Mucosa of descending colon (tissue), 3 donors: Measurements from ENCODE around the gene XAF1. TPM values are rescaled to one million over a fixed set of nuclear protein-coding genes. Genes with fewer than 3 reads are reported as not detected.

Experiments
- ATAC-seq: fragments of 200-7000 bp; cut with Tn5 transposase; one replicate; pipeline ENCODE4 v1.9.1; 2020; ENCODE audit warnings: mild to moderate bottlenecking, moderate library complexity
- DNase-seq, 3 donors: peaks; one replicate each; pipeline ENCODE4 v3.0.0-alpha.2; 2020
- H3K36me3 ChIP-seq: fragments of 200-600 bp; one replicate; pipeline ENCODE4 v1.8.0; 2021; ENCODE audit warnings: low read depth, mild to moderate bottlenecking
- H3K4me1 ChIP-seq: fragments of 200-600 bp; one replicate; pipeline ENCODE4 v1.8.0; 2021; ENCODE audit warnings: low read depth, mild to moderate bottlenecking
- H3K4me3 ChIP-seq: fragments of 200-600 bp; one replicate; pipeline ENCODE4 v1.8.0; 2021; ENCODE audit warnings: mild to moderate bottlenecking
- H3K9me3 ChIP-seq: fragments of 200-600 bp; one replicate; pipeline ENCODE4 v1.8.0; 2021; ENCODE audit warnings: mild to moderate bottlenecking
- intact Hi-C, 2 donors: fragments of 100-400 bp; cut with DNase I in 1 of 2; cut with micrococcal nuclease in 1 of 2; formaldehyde crosslinking; loops; one replicate each; pipeline versions ENCODE4 v1.11.0 to v1.11.1; 2022; cut with DNase I, micrococcal nuclease
- total RNA-seq, 3 donors: library from RNA; stranded (reverse); fragmentation: NEBNext Ultra II Directional in 2 of 3; extraction: Animal tissue kit (Norgen Biotek cat#: 25700) in 2 of 3; gene quantifications; one replicate each; pipeline versions ENCODE4 v1.2.1 to v1.2.4, GENCODE V29; 2021 to 2023
- TF ChIP-seq, protein P1 (sequence below): fragments of 200-600 bp; IDR thresholded peaks from one replicate; pipeline ENCODE4 v1.8.0; 2022; ENCODE audit warnings: antibody characterized with exemption, mild to moderate bottlenecking
- donor health status: DM: no; HTN: no; CAD: no; lungs with moderate emphysema.
- donor health status: DM: no; HTN: no; CAD: no.
- donor health status: DM: no; HTN: yes; CAD: no.

The XAF1 gene
- total RNA-seq, 3 donors from 2014 or later = 15.7 to 37.4 (median 25.4) TPM

DNA sequence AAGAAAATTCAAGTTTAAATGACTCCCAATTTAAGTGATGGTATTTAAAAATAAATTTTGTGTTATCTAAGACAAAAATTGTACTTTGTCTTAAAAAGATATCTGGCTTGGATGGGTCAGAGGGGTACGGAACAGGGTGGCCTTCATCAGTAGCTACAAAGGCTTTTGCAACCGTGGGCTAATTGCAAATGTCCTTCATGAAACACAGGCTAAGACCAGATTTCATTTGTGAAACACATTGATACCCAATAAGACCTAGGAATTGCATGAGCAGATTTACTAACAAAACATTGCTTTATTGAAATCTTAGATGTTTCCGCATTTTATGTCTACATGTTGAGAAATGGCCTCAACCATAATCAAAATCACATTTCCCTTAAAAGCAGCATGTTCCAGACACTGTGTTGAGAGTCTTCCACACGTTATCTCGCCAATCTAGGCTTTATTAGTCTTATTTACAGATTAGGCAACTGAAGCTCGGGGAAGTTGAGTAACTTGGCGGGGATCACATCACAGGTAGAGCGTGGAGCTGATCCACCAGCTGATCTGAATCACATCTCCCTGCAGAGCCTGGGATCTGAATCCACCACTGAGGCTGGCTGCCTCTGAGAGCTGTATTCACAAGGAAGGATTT lies 42.0 kb downstream of the XAF1 start:
- H3K9me3 ChIP-seq = no peaks in the 10 kb centered on the region
- ATAC-seq (no peak), DNase-seq (no peak)
- no peaks in the 10 kb centered on the region for H3K36me3 ChIP-seq
- H3K4me1 ChIP-seq = no peaks in the 10 kb centered on the region
- intact Hi-C loops = no loop called here
- H3K4me3 ChIP-seq = no peak overlapping the region
- TF ChIP-seq, protein P1, sequence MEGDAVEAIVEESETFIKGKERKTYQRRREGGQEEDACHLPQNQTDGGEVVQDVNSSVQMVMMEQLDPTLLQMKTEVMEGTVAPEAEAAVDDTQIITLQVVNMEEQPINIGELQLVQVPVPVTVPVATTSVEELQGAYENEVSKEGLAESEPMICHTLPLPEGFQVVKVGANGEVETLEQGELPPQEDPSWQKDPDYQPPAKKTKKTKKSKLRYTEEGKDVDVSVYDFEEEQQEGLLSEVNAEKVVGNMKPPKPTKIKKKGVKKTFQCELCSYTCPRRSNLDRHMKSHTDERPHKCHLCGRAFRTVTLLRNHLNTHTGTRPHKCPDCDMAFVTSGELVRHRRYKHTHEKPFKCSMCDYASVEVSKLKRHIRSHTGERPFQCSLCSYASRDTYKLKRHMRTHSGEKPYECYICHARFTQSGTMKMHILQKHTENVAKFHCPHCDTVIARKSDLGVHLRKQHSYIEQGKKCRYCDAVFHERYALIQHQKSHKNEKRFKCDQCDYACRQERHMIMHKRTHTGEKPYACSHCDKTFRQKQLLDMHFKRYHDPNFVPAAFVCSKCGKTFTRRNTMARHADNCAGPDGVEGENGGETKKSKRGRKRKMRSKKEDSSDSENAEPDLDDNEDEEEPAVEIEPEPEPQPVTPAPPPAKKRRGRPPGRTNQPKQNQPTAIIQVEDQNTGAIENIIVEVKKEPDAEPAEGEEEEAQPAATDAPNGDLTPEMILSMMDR = no peak

DNA sequence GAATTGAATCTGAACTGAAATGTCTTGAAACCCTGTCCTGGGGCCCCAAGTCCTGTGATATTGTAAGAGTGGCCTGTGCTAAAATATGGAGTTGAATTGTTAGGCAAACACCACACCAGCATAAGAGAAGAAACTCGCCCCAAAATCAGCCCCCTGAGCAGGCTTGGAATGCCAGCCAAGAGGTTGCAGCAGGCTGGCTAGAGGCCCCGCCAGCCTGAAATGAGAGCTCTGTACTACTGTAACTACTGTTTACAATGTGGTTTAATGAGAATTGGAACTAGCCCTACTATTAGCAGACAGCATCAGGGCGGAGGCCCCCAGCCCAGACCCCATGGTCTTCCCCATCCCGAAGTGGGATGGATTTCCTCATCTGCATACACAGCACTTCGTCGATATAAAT lies 43.9 kb downstream of the XAF1 start:
- ATAC-seq = no peak
- DNase-seq = no peak
- H3K4me3 ChIP-seq = no peak overlapping the region
- intact Hi-C loops = no loop called here
- no peaks in the 10 kb centered on the region for H3K4me1 ChIP-seq
- no peaks in the 10 kb centered on the region for H3K36me3 ChIP-seq
- H3K9me3 ChIP-seq = no peaks in the 10 kb centered on the region
- TF ChIP-seq, protein P1 = no peak

DNA sequence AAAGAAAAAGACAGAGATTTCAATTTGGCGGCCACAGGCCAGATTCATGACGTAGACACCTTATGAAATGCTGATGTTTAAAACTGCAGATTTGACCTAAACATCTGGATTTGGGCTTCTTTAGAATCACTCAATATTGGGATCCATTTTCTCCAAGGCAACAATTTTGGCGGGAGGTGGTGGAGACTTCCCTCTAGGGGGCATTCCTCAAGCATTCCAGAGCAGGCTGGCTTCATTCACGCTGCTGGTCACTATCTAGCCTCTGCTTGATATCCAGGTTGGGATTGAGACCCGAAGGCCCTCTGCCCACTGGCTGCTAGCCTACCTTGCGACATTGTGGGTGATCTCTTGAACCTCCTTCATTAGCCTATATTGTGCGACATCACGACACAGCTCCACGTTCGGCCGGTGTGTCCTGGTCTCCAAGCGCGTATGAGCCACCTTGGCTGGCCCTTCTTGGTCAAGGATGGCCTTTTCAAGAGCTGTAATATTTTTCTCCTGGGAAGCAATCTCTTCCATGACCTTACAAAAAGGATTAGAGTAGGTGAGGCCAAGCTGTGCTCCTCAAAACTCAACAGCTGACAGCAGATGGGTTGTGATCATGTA lies 44.7 kb downstream of the XAF1 start:
- no peak for DNase-seq
- Histone ChIP-seq H3K4me1 (no peaks in the 10 kb centered on the region), H3K9me3 (no peaks in the 10 kb centered on the region), H3K4me3 (no peak overlapping the region), H3K36me3 (no peaks in the 10 kb centered on the region)
- no peak for ATAC-seq
- TF ChIP-seq, protein P1 = no peak
- intact Hi-C loops = no loop called here

DNA sequence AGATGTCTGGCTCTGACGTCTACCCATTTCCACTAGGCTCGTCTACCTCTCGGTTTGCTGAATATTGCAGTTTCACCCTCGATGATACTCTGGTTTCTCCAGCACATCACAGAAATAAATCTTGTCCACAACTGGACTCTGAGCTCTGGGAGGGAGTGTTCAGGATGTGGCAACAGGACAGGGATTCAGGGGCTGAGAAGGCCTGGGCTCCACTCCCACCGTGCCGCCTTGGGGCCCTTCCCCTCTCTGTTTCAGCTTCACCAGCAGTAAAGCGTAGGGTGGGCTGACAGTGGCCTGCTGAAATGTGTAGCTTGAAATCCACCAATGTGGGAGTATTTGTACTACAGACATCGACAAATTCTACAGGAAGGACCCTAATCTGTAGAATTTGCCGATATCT lies 55.7 kb downstream of the XAF1 start:
- TF ChIP-seq, protein P1 = no peak
- Histone ChIP-seq H3K4me1 (no peaks in the 10 kb centered on the region), H3K9me3 (no peaks in the 10 kb centered on the region), H3K36me3 (no peaks in the 10 kb centered on the region), H3K4me3 (no peak overlapping the region)
- DNase-seq (no peak), ATAC-seq (no peak)
- intact Hi-C loops = no loop called here

DNA sequence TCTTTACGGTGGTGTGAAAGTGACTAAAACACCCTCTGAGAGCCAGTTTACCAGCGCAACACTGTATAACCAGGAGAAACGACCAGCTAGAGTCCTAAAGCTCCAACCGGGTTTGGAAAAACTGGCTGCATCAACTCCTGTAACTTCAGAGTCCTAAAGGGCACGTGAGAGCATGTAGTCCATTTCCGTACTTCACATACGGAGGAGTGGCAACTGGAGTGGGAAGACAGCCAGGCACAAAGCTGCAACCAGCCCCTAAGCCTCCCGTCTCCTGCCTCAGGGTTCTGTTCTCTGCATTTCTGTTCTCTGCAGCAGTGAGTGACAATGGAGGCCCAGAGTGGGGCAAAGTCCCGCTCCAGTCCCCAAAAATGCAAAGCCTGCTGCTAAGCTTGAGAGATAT lies 56.4 kb downstream of the XAF1 start:
- Histone ChIP-seq H3K36me3 (no peaks in the 10 kb centered on the region), H3K9me3 (no peaks in the 10 kb centered on the region), H3K4me3 (no peak overlapping the region), H3K4me1 (no peaks in the 10 kb centered on the region)
- DNase-seq (no peak), ATAC-seq (no peak)
- intact Hi-C loops = no loop called here
- TF ChIP-seq, protein P1 = no peak
